Vagina (tissue), 2 donors: Measurements from ENCODE around the gene PAQR7.

Source experiments
- CTCF ChIP-seq, 3 experiments: fragments of 450-650 bp in 2 of 3; fragments of 200-600 bp in 1 of 3; sonication (generic) in 1 of 3; IDR thresholded peaks; one replicate each; pipeline ENCODE4 v1.5.1; 2017 to 2019; ENCODE audit warnings: antibody characterized with exemption in 3 of 3, mild to moderate bottlenecking in 2 of 3, moderate library complexity in 2 of 3
- POLR2A ChIP-seq, 2 donors: fragments of 450-650 bp; IDR thresholded peaks; one replicate each; pipeline ENCODE4 v1.6.1; 2017; ENCODE audit warnings: antibody characterized with exemption in 2 of 2, mild to moderate bottlenecking in 2 of 2, moderate library complexity in 2 of 2

GRCh38 chr1:25913206-25913605 is 37.7 kb upstream of the PAQR7 start:
- TF ChIP-seq CTCF (IDR thresholded peaks at IDR 0.05): no peak
- no peak for TF ChIP-seq POLR2A (IDR thresholded peaks at IDR 0.05)
